Suprapubic skin (tissue), 4 donors: Measurements from ENCODE around the gene IL4I1. TPM values are rescaled to one million over a fixed set of nuclear protein-coding genes. Genes with fewer than 3 reads are reported as not detected.

ENCODE experiments used
- DNase-seq, 2 donors: peaks; one replicate each; pipeline ENCODE4 v3.0.0-alpha.2; 2019; ENCODE audit warnings: low spot score in 2 of 2
- H3K27ac ChIP-seq: fragments of 200-600 bp; sonication (generic); one replicate; pipeline ENCODE4 v1.5.1; 2019
- H3K27me3 ChIP-seq: fragments of 200-600 bp; sonication (generic); one replicate; pipeline ENCODE4 v1.5.1; 2019
- H3K36me3 ChIP-seq: fragments of 200-600 bp; sonication (generic); one replicate; pipeline ENCODE4 v1.5.1; 2019
- H3K4me1 ChIP-seq: fragments of 200-600 bp; sonication (generic); one replicate; pipeline ENCODE4 v1.5.1; 2019
- H3K4me3 ChIP-seq: fragments of 200-600 bp; sonication (generic); one replicate; pipeline ENCODE4 v1.5.1; 2019; ENCODE audit warnings: mild to moderate bottlenecking
- H3K9me3 ChIP-seq: fragments of 200-600 bp; sonication (generic); one replicate; pipeline ENCODE4 v1.5.1; 2019
- EP300 ChIP-seq: sonication (generic); formaldehyde crosslinking; IDR thresholded peaks from one replicate; pipeline ENCODE4 v1.6.1; 2017; ENCODE audit warnings: antibody characterized with exemption
- POLR2A ChIP-seq, 2 donors: fragments of 450-650 bp; IDR thresholded peaks; one replicate each; pipeline ENCODE4 v1.6.1; 2017; ENCODE audit warnings: antibody characterized with exemption in 2 of 2, mild to moderate bottlenecking in 2 of 2, moderate library complexity in 2 of 2
- POLR2AphosphoS5 ChIP-seq, 3 donors: sonication (generic); formaldehyde crosslinking; IDR thresholded peaks; one replicate each; pipeline ENCODE4 v1.6.1; 2017; ENCODE audit warnings: antibody characterized with exemption in 3 of 3
- WGBS: methylation state at CpG from one replicate; pipeline ENCODE4 v1.1.5; 2018; 5-methylcytosine and 5-hydroxymethylcytosine counted together
- total RNA-seq, 4 donors: library from RNA; depleted of rRNA; stranded (reverse); fragments of >200 nt; gene quantifications; one replicate each; pipeline ENCODE4 v1.1.0, GENCODE V29; 2016
- TF ChIP-seq, protein P1 (sequence below), 2 donors: fragments of 200-600 bp in 1 of 2; fragments of 450-650 bp in 1 of 2; sonication (generic) in 1 of 2; IDR thresholded peaks; one replicate each; pipeline ENCODE4 v1.5.1; 2016 to 2019; ENCODE audit warnings: antibody characterized with exemption in 2 of 2, mild to moderate bottlenecking in 1 of 2, moderate library complexity in 1 of 2

Gene IL4I1
- total RNA-seq, 4 donors from 2014 or later: 0.89 TPM; not detected in 3

DNA sequence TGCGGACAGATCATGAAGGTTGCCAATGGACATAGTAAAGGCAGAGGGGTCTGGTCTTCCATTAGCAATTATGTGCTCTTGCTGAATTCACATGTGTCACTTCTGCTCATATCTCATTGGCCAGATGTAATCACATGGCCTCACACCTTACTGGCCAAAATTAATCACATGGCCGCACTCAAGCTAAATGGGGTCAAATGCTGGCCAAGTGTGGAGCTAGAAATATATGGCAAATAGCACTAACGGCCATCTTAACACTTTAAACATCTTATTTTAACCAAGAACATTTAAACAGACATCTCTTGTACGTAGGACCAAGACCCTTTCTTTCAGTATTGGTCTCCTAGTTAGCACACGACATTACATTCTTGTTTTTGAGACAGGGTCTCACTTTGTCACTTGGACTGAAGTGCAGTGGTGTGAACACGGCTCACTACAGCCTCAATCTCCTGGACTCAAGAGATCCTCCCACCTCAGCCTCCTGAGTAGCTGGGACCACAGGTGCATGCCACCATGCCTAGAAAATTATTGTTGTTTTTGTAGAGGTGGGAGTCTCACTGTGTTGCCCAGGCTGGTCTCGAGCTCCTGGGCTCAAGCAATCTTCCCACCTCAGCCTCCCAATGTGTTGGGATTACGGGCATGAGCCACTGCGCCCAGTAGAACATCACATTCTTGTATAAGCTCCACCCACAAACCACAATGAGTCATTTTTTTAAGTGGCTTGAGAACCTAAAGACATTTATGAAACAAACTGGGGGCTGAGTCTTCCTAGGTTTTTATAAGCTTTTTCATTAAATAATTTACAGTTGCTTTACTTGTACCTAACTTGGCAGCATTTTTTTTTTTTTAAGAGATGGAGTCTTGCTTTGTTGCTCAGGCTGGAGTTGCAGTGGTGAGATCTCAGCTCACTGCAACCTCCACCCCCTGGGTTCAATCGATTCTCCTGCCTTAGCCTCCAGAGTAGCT, 48.7 kb downstream of the IL4I1 start:
- WGBS: 90% methylated on average over 10 of the region's 10 CpGs
- no peak for TF ChIP-seq POLR2AphosphoS5 (IDR thresholded peaks at IDR 0.05)
- no peak for TF ChIP-seq POLR2A (IDR thresholded peaks at IDR 0.05)
- TF ChIP-seq EP300: no peak
- TF ChIP-seq, protein P1, sequence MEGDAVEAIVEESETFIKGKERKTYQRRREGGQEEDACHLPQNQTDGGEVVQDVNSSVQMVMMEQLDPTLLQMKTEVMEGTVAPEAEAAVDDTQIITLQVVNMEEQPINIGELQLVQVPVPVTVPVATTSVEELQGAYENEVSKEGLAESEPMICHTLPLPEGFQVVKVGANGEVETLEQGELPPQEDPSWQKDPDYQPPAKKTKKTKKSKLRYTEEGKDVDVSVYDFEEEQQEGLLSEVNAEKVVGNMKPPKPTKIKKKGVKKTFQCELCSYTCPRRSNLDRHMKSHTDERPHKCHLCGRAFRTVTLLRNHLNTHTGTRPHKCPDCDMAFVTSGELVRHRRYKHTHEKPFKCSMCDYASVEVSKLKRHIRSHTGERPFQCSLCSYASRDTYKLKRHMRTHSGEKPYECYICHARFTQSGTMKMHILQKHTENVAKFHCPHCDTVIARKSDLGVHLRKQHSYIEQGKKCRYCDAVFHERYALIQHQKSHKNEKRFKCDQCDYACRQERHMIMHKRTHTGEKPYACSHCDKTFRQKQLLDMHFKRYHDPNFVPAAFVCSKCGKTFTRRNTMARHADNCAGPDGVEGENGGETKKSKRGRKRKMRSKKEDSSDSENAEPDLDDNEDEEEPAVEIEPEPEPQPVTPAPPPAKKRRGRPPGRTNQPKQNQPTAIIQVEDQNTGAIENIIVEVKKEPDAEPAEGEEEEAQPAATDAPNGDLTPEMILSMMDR (IDR thresholded peaks at IDR 0.05): no peak
- Histone ChIP-seq H3K4me1 (peaks cover 28% of the 10 kb centered on the region), H3K4me3 (no peak overlapping the region), H3K27me3 (no peaks in the 10 kb centered on the region), H3K27ac (no peak overlapping the region), H3K36me3 (no peaks in the 10 kb centered on the region), H3K9me3 (no peaks in the 10 kb centered on the region)
- DNase-seq: no peak

GRCh38 chr19:49846408-49846807, 50.3 kb downstream of the IL4I1 start:
- Histone ChIP-seq H3K27me3 (no peaks in the 10 kb centered on the region), H3K27ac (no peak overlapping the region), H3K36me3 (no peaks in the 10 kb centered on the region), H3K4me1 (peaks cover 14% of the 10 kb centered on the region), H3K9me3 (no peaks in the 10 kb centered on the region), H3K4me3 (no peak overlapping the region)
- WGBS: 77% methylated on average over 5 of the region's 5 CpGs
- DNase-seq: no peak
- TF ChIP-seq POLR2A (IDR thresholded peaks at IDR 0.05) (no peak), POLR2AphosphoS5 (IDR thresholded peaks at IDR 0.05) (no peak), EP300 (no peak)
- TF ChIP-seq, protein P1 (IDR thresholded peaks at IDR 0.05): no peak

GRCh38 chr19:49845414-49845813, 51.3 kb downstream of the IL4I1 start:
- no peaks in the 10 kb centered on the region for H3K9me3 ChIP-seq
- no peak for DNase-seq
- H3K36me3 ChIP-seq: no peaks in the 10 kb centered on the region
- no peak for TF ChIP-seq EP300
- TF ChIP-seq POLR2A (IDR thresholded peaks at IDR 0.05): no peak
- TF ChIP-seq, protein P1 (IDR thresholded peaks at IDR 0.05): no peak
- TF ChIP-seq POLR2AphosphoS5 (IDR thresholded peaks at IDR 0.05): no peak
- H3K27ac ChIP-seq: no peak overlapping the region
- no peak overlapping the region for H3K4me3 ChIP-seq
- peaks cover 13% of the 10 kb centered on the region for H3K4me1 ChIP-seq
- 44% methylated on average over 3 of the region's 3 CpGs for WGBS
- no peaks in the 10 kb centered on the region for H3K27me3 ChIP-seq

DNA sequence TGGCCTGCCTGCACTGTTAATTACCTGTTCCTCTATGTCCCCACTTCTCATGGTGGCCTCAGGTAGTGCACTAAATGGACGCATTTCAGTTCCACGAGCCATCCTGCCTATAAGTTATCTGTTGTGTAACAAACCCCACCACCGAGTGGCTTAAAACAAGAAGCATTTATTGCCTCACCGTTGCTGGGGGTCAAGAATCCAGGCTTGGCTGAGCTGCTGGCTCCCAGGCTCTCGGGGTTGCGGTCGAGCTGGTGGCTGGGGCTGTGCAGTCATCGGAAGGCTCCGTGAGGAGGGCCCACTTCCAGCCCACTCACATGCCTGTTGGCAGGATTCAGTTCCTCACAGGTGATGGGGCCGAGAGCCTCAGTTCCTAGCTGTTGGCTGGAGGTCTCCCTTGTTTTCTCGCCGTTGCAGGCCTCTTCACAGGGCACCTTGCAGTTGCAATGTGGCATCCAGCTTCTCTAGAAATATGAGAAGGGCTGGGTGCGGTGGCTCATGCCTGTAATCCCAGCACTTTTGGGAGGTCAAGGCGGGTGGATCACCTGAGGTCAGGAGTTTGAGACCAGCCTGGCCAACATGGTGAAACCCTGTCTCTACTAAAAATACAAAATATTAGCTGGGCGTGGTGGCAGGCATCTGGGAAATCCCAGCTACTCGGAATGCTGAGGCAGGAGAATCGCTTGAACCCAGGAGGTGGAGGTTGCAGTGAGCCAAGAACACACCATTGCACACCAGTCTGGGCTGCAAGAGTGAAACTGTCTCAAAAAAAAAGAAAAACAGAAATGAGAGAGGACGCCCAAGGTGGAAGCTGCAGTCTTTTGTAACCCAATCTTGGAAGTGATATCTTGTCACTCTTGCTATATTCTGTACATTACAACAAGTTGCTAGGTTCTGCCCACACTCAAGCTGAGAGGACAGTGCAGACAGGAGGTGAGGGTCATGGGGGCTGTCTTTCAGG, 52.3 kb downstream of the IL4I1 start:
- Histone ChIP-seq H3K9me3 (no peaks in the 10 kb centered on the region), H3K36me3 (peaks cover 4% of the 10 kb centered on the region), H3K4me1 (peaks cover 4% of the 10 kb centered on the region), H3K27me3 (no peaks in the 10 kb centered on the region), H3K27ac (no peak overlapping the region), H3K4me3 (no peak overlapping the region)
- TF ChIP-seq EP300 (no peak), POLR2A (IDR thresholded peaks at IDR 0.05) (no peak), POLR2AphosphoS5 (IDR thresholded peaks at IDR 0.05) (no peak)
- TF ChIP-seq, protein P1 (IDR thresholded peaks at IDR 0.05): no peak
- 74% methylated on average over 13 of the region's 18 CpGs for WGBS
- DNase-seq: no peak
